ENCODE measurements around the gene SNRPB2.

The SNRPB2 gene

GRCh38 chr20:16760431-16761304 is 30.8 kb downstream of the SNRPB2 start:
- no peak for TF ChIP-seq CTCF (IDR thresholded peaks at IDR 0.05; ENCODE audit: low read depth, low read length)

GRCh38 chr20:16761305-16761829 is 31.5 kb downstream of the SNRPB2 start:
- H3K4me3 ChIP-seq (ENCODE audit: low read depth, low read length), result no peak overlapping the region
- TF ChIP-seq CTCF (IDR thresholded peaks at IDR 0.05; ENCODE audit: low read depth, low read length), result peak; percentile 64

More at GRCh38 chr20:16760431-16761304, 30.8 kb downstream of the SNRPB2 start:
- no peak overlapping the region for H3K4me3 ChIP-seq (ENCODE audit: low read depth, low read length)

- TF ChIP-seq CTCF (IDR thresholded peaks at IDR 0.05; ENCODE audit: low read depth, low read length), result no peak
Measured at GRCh38 chr20:16764560-16764959, 34.7 kb downstream of the SNRPB2 start.

GRCh38 chr20:16771213-16771612 is 41.4 kb downstream of the SNRPB2 start:
- no peak overlapping the region for H3K4me3 ChIP-seq (ENCODE audit: low read depth, low read length)
- no peak for TF ChIP-seq CTCF (IDR thresholded peaks at IDR 0.05; ENCODE audit: low read depth, low read length)

More at GRCh38 chr20:16764560-16764959, 34.7 kb downstream of the SNRPB2 start:
- no peak overlapping the region for H3K4me3 ChIP-seq (ENCODE audit: low read depth, low read length)

- no peak overlapping the region for H3K4me3 ChIP-seq (ENCODE audit: low read depth, low read length)
- no peak for TF ChIP-seq CTCF (IDR thresholded peaks at IDR 0.05; ENCODE audit: low read depth, low read length)
Measured at GRCh38 chr20:16775961-16776360, 46.1 kb downstream of the SNRPB2 start.

DNA sequence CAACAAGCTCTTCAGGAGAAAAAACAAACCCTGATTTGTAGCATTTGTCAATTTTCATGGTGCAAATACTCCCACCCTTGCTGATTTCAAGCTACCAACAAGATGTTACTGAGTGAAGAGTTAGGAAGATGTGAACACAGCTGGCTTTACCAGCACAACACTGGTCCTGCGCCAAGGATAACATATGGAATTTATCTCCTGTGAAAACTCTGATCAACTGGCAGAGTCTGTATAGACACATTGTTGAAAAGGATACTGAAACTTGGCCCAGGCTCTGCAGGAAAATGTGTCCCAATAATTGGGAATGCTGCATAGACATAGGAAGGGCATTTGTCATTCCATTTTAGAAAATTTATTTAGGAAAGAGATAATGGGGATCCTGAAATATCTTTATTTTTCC is 47.3 kb downstream of the SNRPB2 start:
- no peak overlapping the region for H3K4me3 ChIP-seq (ENCODE audit: low read depth, low read length)
- TF ChIP-seq CTCF (IDR thresholded peaks at IDR 0.05; ENCODE audit: low read depth, low read length), result no peak

DNA sequence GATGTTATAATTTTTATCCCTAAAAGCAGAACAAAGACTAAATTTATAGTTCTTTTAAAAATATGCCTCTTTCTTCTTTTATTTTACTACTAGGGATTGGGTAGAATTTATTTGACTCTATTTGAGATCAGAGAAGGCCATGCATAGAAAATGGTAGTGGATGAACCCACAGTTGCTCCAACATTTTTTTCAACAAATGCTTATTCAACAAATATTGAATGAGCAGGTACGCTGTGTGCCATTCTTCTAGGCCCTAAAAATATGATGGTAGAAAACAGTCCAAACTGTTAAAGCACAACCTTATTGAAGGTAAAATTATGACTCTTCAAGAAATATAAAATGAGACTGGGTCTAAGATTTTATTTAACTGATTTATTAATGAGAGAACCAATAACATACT is 48.3 kb downstream of the SNRPB2 start:
- no peak for TF ChIP-seq CTCF (IDR thresholded peaks at IDR 0.05; ENCODE audit: low read depth, low read length)
- no peak overlapping the region for H3K4me3 ChIP-seq (ENCODE audit: low read depth, low read length)

Data from WI38 (cell line).